Fibroblast of lung (primary cell): Measurements from ENCODE around the gene NEK1. TPM values are rescaled to one million over a fixed set of nuclear protein-coding genes. Genes with fewer than 3 reads are reported as not detected.

Source experiments
- DNase-seq, 2 donors: peaks; one replicate each; pipeline versions ENCODE4 v3.0.0 to v3.0.0-alpha.2; 2010; ENCODE audit warnings: low read depth in 2 of 2
- H2AFZ ChIP-seq: 2 replicates; pipeline ENCODE4 v1.5.1; 2012; ENCODE audit warnings: low read length, control low read depth, inconsistent platforms
- H3K27ac ChIP-seq: 2 replicates; pipeline ENCODE4 v1.5.1; 2011; ENCODE audit warnings: low read length, control low read depth; ENCODE audit not compliant: insufficient read depth
- H3K27me3 ChIP-seq: 2 replicates; pipeline ENCODE4 v1.5.1; 2011; ENCODE audit warnings: mild to moderate bottlenecking, low read length; ENCODE audit not compliant: control insufficient read depth, insufficient read depth
- H3K36me3 ChIP-seq: 2 replicates; pipeline ENCODE4 v1.5.1; 2011; ENCODE audit warnings: low read length; ENCODE audit not compliant: control insufficient read depth, insufficient read depth
- H3K4me1 ChIP-seq: 2 replicates; pipeline ENCODE4 v1.5.1; 2011; ENCODE audit warnings: low read length; ENCODE audit not compliant: control insufficient read depth, insufficient read depth; ENCODE audit errors: extremely low read depth
- H3K4me2 ChIP-seq: 2 replicates; pipeline ENCODE4 v1.5.1; 2011; ENCODE audit warnings: low read length, control low read depth; ENCODE audit not compliant: insufficient read depth; ENCODE audit errors: extremely low read depth
- H3K4me3 ChIP-seq, 4 experiments: fragments of 200-600 bp in 1 of 4; sonication (generic) in 1 of 4; replicated peaks in 1 of 4; 2 replicates each; pipeline ENCODE4 v1.5.1; 2011 to 2016; ENCODE audit warnings: low read length in 4 of 4, low read depth in 3 of 4, mild to moderate bottlenecking in 3 of 4, control low read depth in 2 of 4, inconsistent platforms in 1 of 4, mixed read lengths in 1 of 4; ENCODE audit not compliant: insufficient read depth in 1 of 4; ENCODE audit errors: control extremely low read depth in 1 of 4
- H3K79me2 ChIP-seq: 2 replicates; pipeline ENCODE4 v1.5.1; 2012; ENCODE audit warnings: mild to moderate bottlenecking, low read length, inconsistent platforms; ENCODE audit not compliant: control insufficient read depth, insufficient read depth
- H3K9ac ChIP-seq: 2 replicates; pipeline ENCODE4 v1.5.1; 2011; ENCODE audit warnings: mild to moderate bottlenecking, low read length, control low read depth; ENCODE audit not compliant: insufficient read depth
- H3K9me3 ChIP-seq: 2 replicates; pipeline ENCODE4 v1.5.1; 2012; ENCODE audit warnings: low read depth, low read length; ENCODE audit not compliant: control insufficient read depth, insufficient read depth
- H4K20me1 ChIP-seq: 2 replicates; pipeline ENCODE4 v1.5.1; 2011; ENCODE audit warnings: low read length; ENCODE audit not compliant: control insufficient read depth, insufficient read depth; ENCODE audit errors: extremely low read depth
- CTCF ChIP-seq, 2 donors: IDR thresholded peaks in 1 of 2; conservative IDR thresholded peaks in 1 of 2; 1 replicate in 1 of 2; 2 replicates in 1 of 2; pipeline ENCODE4 v1.5.1; 2011 to 2012; ENCODE audit warnings: low read length in 2 of 2, control low read depth in 1 of 2, inconsistent platforms in 1 of 2, low read depth in 1 of 2, mild to moderate bottlenecking in 1 of 2
- EZH2 ChIP-seq: IDR thresholded peaks from 2 replicates; pipeline ENCODE4 v1.5.1; 2012; ENCODE audit warnings: low read length, control low read depth, mild to moderate bottlenecking; ENCODE audit errors: missing control alignments
- polyA plus RNA-seq, 2 donors: library from polyadenylated mRNA; depleted of rRNA in 1 of 2; stranded (reverse) in 1 of 2; unstranded in 1 of 2; fragments of >200 nt; gene quantifications; 2 replicates each; pipeline ENCODE4 v1.2.1, GENCODE V29; 2011 to 2012; ENCODE audit warnings: missing spikeins in 1 of 2
- total RNA-seq: library from RNA; depleted of rRNA; stranded (reverse); fragments of >200 nt; gene quantifications from 2 replicates; pipeline ENCODE4 v1.2.1, GENCODE V29; 2014

The NEK1 gene
- total and polyA plus RNA-seq, 2 donors (not counting 1 experiment from before 2014, with no cell fraction given): 8.6 to 17.0 TPM

GRCh38 chr4:169412046-169412445, 200.3 kb downstream of the NEK1 start:
- no peaks in the 10 kb centered on the region for H3K79me2 ChIP-seq
- TF ChIP-seq EZH2: no peak
- TF ChIP-seq CTCF (conservative IDR thresholded peaks at IDR 0.05 in 1 of 2, IDR thresholded peaks at IDR 0.05 in 1 of 2; ENCODE audit: low read depth in 1 of 2, low read length in 2 of 2): no peak
- H3K27me3 ChIP-seq: no peaks in the 10 kb centered on the region
- no peak overlapping the region for H3K4me3 ChIP-seq
- no peak overlapping the region for H2AFZ ChIP-seq
- no peak overlapping the region for H3K4me2 ChIP-seq
- H3K36me3 ChIP-seq: no peaks in the 10 kb centered on the region
- H3K9ac ChIP-seq: no peak overlapping the region
- no peaks in the 10 kb centered on the region for H3K9me3 ChIP-seq
- peaks cover 2% of the 10 kb centered on the region for H3K4me1 ChIP-seq
- no peak for DNase-seq
- H3K27ac ChIP-seq: no peak overlapping the region
- no peaks in the 10 kb centered on the region for H4K20me1 ChIP-seq

GRCh38 chr4:169410839-169411770, 201.3 kb downstream of the NEK1 start:
- H3K4me3 ChIP-seq: no peak overlapping the region
- H3K4me2 ChIP-seq: no peak overlapping the region

More at GRCh38 chr4:169410839-169411770, 201.3 kb downstream of the NEK1 start:
- TF ChIP-seq EZH2 (no peak), CTCF (conservative IDR thresholded peaks at IDR 0.05 in 1 of 2, IDR thresholded peaks at IDR 0.05 in 1 of 2; ENCODE audit: low read depth in 1 of 2, low read length in 2 of 2) (no peak)
- Histone ChIP-seq H3K4me1 (peaks cover 2% of the 10 kb centered on the region), H3K9ac (no peak overlapping the region), H3K36me3 (no peaks in the 10 kb centered on the region), H3K27me3 (no peaks in the 10 kb centered on the region), H4K20me1 (no peaks in the 10 kb centered on the region), H3K79me2 (no peaks in the 10 kb centered on the region), H3K27ac (no peak overlapping the region), H2AFZ (no peak overlapping the region), H3K9me3 (no peaks in the 10 kb centered on the region)
- DNase-seq: peak; percentile 67 to 75
